WTC11 (cell line): ENCODE data around the gene BSN. TPM values are rescaled to one million over a fixed set of nuclear protein-coding genes. Genes with fewer than 3 reads are reported as not detected.

Source experiments
- ATAC-seq: fragments of 200-7000 bp; cut with Tn5 transposase; 2 replicates; pipeline ENCODE4 v1.10.0; 2021; ENCODE audit warnings: mild to moderate bottlenecking, moderate library complexity
- CTCF ChIA-PET: fragments of 300-600 bp; sonication (Branson Sonifier 250); formaldehyde crosslinking; loops from one replicate; lab custom pipeline; 2021; ENCODE audit warnings: antibody characterized with exemption; lab: Charles Lee
- POLR2A ChIA-PET: fragments of 350-600 bp; sonication (Branson Sonifier 250); formaldehyde crosslinking; loops from one replicate; lab custom pipeline; 2021; ENCODE audit warnings: antibody characterized with exemption; lab: Charles Lee
- DNase-seq: peaks from one replicate; pipeline ENCODE4 v3.0.0; 2021; ENCODE audit warnings: low spot score
- H3K27ac Mint-ChIP-seq: 2 replicates; pipeline ENCODE4 v1.8.0; 2021; ENCODE audit warnings: mixed read lengths
- H3K27me3 Mint-ChIP-seq: 2 replicates; pipeline ENCODE4 v1.8.0; 2021; ENCODE audit warnings: low read depth, mild to moderate bottlenecking, moderate library complexity, mixed read lengths
- H3K36me3 Mint-ChIP-seq: 2 replicates; pipeline ENCODE4 v1.8.0; 2021; ENCODE audit warnings: mixed read lengths
- H3K4me1 Mint-ChIP-seq: 2 replicates; pipeline ENCODE4 v1.8.0; 2022; ENCODE audit warnings: mixed read lengths
- H3K4me3 Mint-ChIP-seq: 2 replicates; pipeline ENCODE4 v1.8.0; 2021; ENCODE audit warnings: mild to moderate bottlenecking, moderate library complexity, mixed read lengths
- H3K9me3 Mint-ChIP-seq: 2 replicates; pipeline ENCODE4 v1.8.0; 2021; ENCODE audit warnings: mixed read lengths
- CREM ChIP-seq: sonication (generic); formaldehyde crosslinking; IDR thresholded peaks from 2 replicates; pipeline ENCODE4 v1.8.1; 2022; ENCODE audit warnings: mild to moderate bottlenecking, missing genetic modification reagents, moderate library complexity
- CTCF ChIP-seq: fragments of 200-600 bp; IDR thresholded peaks from 2 replicates; pipeline ENCODE4 v1.8.0; 2022; ENCODE audit warnings: antibody characterized with exemption
- E2F1 ChIP-seq: sonication (generic); formaldehyde crosslinking; IDR thresholded peaks from 2 replicates; pipeline ENCODE4 v1.8.0; 2022; ENCODE audit warnings: mild to moderate bottlenecking, missing genetic modification reagents
- E2F4 ChIP-seq: sonication (generic); formaldehyde crosslinking; IDR thresholded peaks from 2 replicates; pipeline ENCODE4 v1.8.1; 2022; ENCODE audit warnings: low read depth, mild to moderate bottlenecking, moderate library complexity, missing genetic modification reagents, borderline replicate concordance
- EMX1 ChIP-seq: fragments of 250-450 bp; sonication (Bioruptor Pico); IDR thresholded peaks from 2 replicates; pipeline ENCODE4 v1.8.0; 2021; ENCODE audit warnings: mild to moderate bottlenecking
- FOXP4 ChIP-seq: sonication (generic); formaldehyde crosslinking; IDR thresholded peaks from 2 replicates; pipeline ENCODE4 v1.8.0; 2022; ENCODE audit warnings: mild to moderate bottlenecking, missing genetic modification reagents
- GRHL2 ChIP-seq: fragments of 250-450 bp; sonication (Bioruptor Pico); IDR thresholded peaks from 2 replicates; pipeline ENCODE4 v1.8.0; 2022; ENCODE audit warnings: mild to moderate bottlenecking, moderate library complexity; ENCODE audit not compliant: insufficient replicate concordance, severe bottlenecking
- GTF2I ChIP-seq: fragments of 250-450 bp; sonication (Bioruptor Pico); conservative IDR thresholded peaks from 2 replicates; pipeline ENCODE4 v1.4.0; 2021; ENCODE audit warnings: mild to moderate bottlenecking
- JUN ChIP-seq: sonication (generic); formaldehyde crosslinking; IDR thresholded peaks from 2 replicates; pipeline ENCODE4 v1.8.0; 2023; ENCODE audit warnings: mild to moderate bottlenecking, missing genetic modification reagents
- KAT7 ChIP-seq: sonication (generic); formaldehyde crosslinking; IDR thresholded peaks from 2 replicates; pipeline ENCODE4 v1.8.1; 2023; ENCODE audit warnings: missing genetic modification reagents, mild to moderate bottlenecking, borderline replicate concordance
- NFYB ChIP-seq: sonication (generic); formaldehyde crosslinking; conservative IDR thresholded peaks from 2 replicates; pipeline ENCODE4 v1.8.0; 2022; ENCODE audit warnings: low read depth, missing genetic modification reagents
- TEAD4 ChIP-seq: sonication (generic); formaldehyde crosslinking; IDR thresholded peaks from 2 replicates; pipeline ENCODE4 v1.8.0; 2022; ENCODE audit warnings: mild to moderate bottlenecking, missing genetic modification reagents
- TP53 ChIP-seq: sonication (generic); formaldehyde crosslinking; IDR thresholded peaks from 2 replicates; pipeline ENCODE4 v1.8.1; 2023; ENCODE audit warnings: mild to moderate bottlenecking, missing genetic modification reagents
- USF1 ChIP-seq: sonication (generic); formaldehyde crosslinking; IDR thresholded peaks from 2 replicates; pipeline ENCODE4 v1.8.0; 2022; ENCODE audit warnings: mild to moderate bottlenecking, missing genetic modification reagents
- ZNF121 ChIP-seq: sonication (generic); formaldehyde crosslinking; IDR thresholded peaks from 2 replicates; pipeline ENCODE4 v1.8.0; 2023; ENCODE audit warnings: missing genetic modification reagents
- ZNF232 ChIP-seq: sonication (generic); formaldehyde crosslinking; IDR thresholded peaks from 2 replicates; pipeline ENCODE4 v1.8.0; 2022; ENCODE audit warnings: mild to moderate bottlenecking, missing genetic modification reagents
- ZNF423 ChIP-seq: fragments of 250-450 bp; sonication (Bioruptor Pico); IDR thresholded peaks from 2 replicates; pipeline ENCODE4 v2.1.2; 2022; ENCODE audit warnings: mild to moderate bottlenecking, moderate library complexity
- total RNA-seq: library from RNA; stranded (reverse); gene quantifications from 3 replicates; pipeline ENCODE4 v1.2.3, GENCODE V29; 2021

BSN gene
- total RNA-seq, 1 experiment from 2014 or later, result 2.8 TPM

- no peaks in the 10 kb centered on the region for H3K9me3 Mint-ChIP-seq
- ChIA-PET POLR2A (no interaction called here), CTCF (interaction anchor here (1.2 to 3.8 kb wide), 8 partner anchors 18 to 165 kb away, joined by 3 to 38 read pairs (median 8); partner anchors contain the start of gene BSN)
- H3K27me3 Mint-ChIP-seq, result no peaks in the 10 kb centered on the region
- no peak for TF ChIP-seq CTCF
- no peak for TF ChIP-seq ZNF121
- TF ChIP-seq ZNF423 (CRISPR knock-in tag), result no peak
- TF ChIP-seq TP53 (CRISPR knock-in tag), result no peak
- no peak for TF ChIP-seq E2F1
- no peak for TF ChIP-seq NFYB (CRISPR knock-in tag)
- no peak for TF ChIP-seq KAT7 (CRISPR knock-in tag)
- no peak for TF ChIP-seq JUN (CRISPR knock-in tag)
- no peak for TF ChIP-seq USF1 (CRISPR knock-in tag)
- TF ChIP-seq CREM (CRISPR knock-in tag), result no peak
- TF ChIP-seq FOXP4 (CRISPR knock-in tag), result no peak
- TF ChIP-seq ZNF232 (CRISPR knock-in tag), result no peak
- TF ChIP-seq E2F4 (CRISPR knock-in tag), result no peak
- DNase-seq, result no peak
- H3K4me3 Mint-ChIP-seq, result no peak overlapping the region
- peak overlapping the region; percentile 53; the same call in 1 of the 2 replicates for H3K27ac Mint-ChIP-seq
- peaks cover 20% of the 10 kb centered on the region for H3K36me3 Mint-ChIP-seq
- H3K4me1 Mint-ChIP-seq, result peaks cover 21% of the 10 kb centered on the region
- ATAC-seq, result no peak
These were observed 18.1 kb upstream of the BSN start for GRCh38 chr3:49535971-49536874.

GRCh38 chr3:49536875-49537533, 17.3 kb upstream of the BSN start:
- Mint-ChIP-seq H3K27me3 (peaks cover 5% of the 10 kb centered on the region; the same call in 1 of the 2 replicates), H3K4me3 (no peak overlapping the region), H3K27ac (no peak overlapping the region), H3K4me1 (peaks cover 21% of the 10 kb centered on the region), H3K36me3 (peaks cover 12% of the 10 kb centered on the region), H3K9me3 (no peaks in the 10 kb centered on the region)
- POLR2A ChIA-PET, result interaction anchor here (0.8 to 1.2 kb wide), 3 partner anchors 77 to 134 kb away, joined by 3 to 4 read pairs (median 3); no protein-coding TSS in a partner anchor
- no peak for ATAC-seq
- CTCF ChIA-PET, result interaction anchor here (0.8 to 3.8 kb wide), 8 partner anchors 30 to 164 kb away, joined by 3 to 38 read pairs (median 8); no protein-coding TSS in a partner anchor
- TF ChIP-seq GTF2I (no peak), TEAD4 (CRISPR knock-in tag) (no peak), EMX1 (CRISPR knock-in tag) (no peak), GRHL2 (CRISPR knock-in tag) (no peak)
- no peak for DNase-seq
